MCF 10A (cell line): ENCODE data around the gene SAMSN1. TPM values are rescaled to one million over a fixed set of nuclear protein-coding genes. Genes with fewer than 3 reads are reported as not detected.

ENCODE experiments used
- BruUV-seq: library from RNA; stranded (reverse); fragments of 400-500 nt; replicated peaks from 2 replicates; lab custom pipeline; 2021; lab: Mats Ljungman, UMichigan
- CTCF ChIA-PET: fragments of 300-600 bp; sonication (Branson Sonifier 250); formaldehyde crosslinking; extraction: SDS; loops from one replicate; lab custom pipeline; 2021; ENCODE audit warnings: antibody characterized with exemption, inconsistent platforms; lab: Yijun Ruan, JAX
- POLR2A ChIA-PET: fragments of 300-600, 350-650 bp; sonication (Branson Sonifier 250); formaldehyde crosslinking; extraction: SDS; loops from one replicate; lab custom pipeline; 2020; ENCODE audit warnings: antibody characterized with exemption, inconsistent platforms; lab: Yijun Ruan, JAX
- DNase-seq: peaks from one replicate; pipeline ENCODE4 v3.0.0-alpha.2; 2018; ENCODE audit not compliant: unreplicated experiment
- H3K27ac Mint-ChIP-seq: one replicate; pipeline ENCODE4 v1.8.0; 2022; ENCODE audit warnings: mild to moderate bottlenecking, low read depth, mixed read lengths; ENCODE audit not compliant: unreplicated experiment
- H3K27me3 Mint-ChIP-seq: one replicate; pipeline ENCODE4 v1.8.0; 2022; ENCODE audit warnings: mixed read lengths; ENCODE audit not compliant: insufficient read depth, unreplicated experiment
- H3K36me3 Mint-ChIP-seq: one replicate; pipeline ENCODE4 v1.8.0; 2022; ENCODE audit warnings: mild to moderate bottlenecking, moderate library complexity, mixed read lengths; ENCODE audit not compliant: insufficient read depth, unreplicated experiment
- H3K4me1 Mint-ChIP-seq: one replicate; pipeline ENCODE4 v1.8.0; 2022; ENCODE audit warnings: mixed read lengths; ENCODE audit not compliant: insufficient read depth, unreplicated experiment
- H3K4me3 Mint-ChIP-seq: one replicate; pipeline ENCODE4 v1.8.0; 2022; ENCODE audit warnings: mild to moderate bottlenecking, moderate library complexity, mixed read lengths; ENCODE audit not compliant: unreplicated experiment
- H3K9me3 Mint-ChIP-seq: one replicate; pipeline ENCODE4 v1.8.0; 2022; ENCODE audit warnings: mixed read lengths; ENCODE audit not compliant: unreplicated experiment
- intact Hi-C: fragments of 100-400 bp; cut with micrococcal nuclease; formaldehyde crosslinking; loops from 2 replicates; pipeline ENCODE4 v1.14.1; 2022
- total RNA-seq: library from RNA; stranded (reverse); gene quantifications from 2 replicates; pipeline ENCODE4 v1.2.3, GENCODE V29; 2022
- TF ChIP-seq, protein P1 (sequence below): fragments of 200-600 bp; IDR thresholded peaks from one replicate; pipeline ENCODE4 v1.8.0; 2022; ENCODE audit warnings: antibody characterized with exemption, mild to moderate bottlenecking; ENCODE audit not compliant: unreplicated experiment

SAMSN1 gene
- total RNA-seq, 1 experiment from 2014 or later = 2.3 TPM

DNA sequence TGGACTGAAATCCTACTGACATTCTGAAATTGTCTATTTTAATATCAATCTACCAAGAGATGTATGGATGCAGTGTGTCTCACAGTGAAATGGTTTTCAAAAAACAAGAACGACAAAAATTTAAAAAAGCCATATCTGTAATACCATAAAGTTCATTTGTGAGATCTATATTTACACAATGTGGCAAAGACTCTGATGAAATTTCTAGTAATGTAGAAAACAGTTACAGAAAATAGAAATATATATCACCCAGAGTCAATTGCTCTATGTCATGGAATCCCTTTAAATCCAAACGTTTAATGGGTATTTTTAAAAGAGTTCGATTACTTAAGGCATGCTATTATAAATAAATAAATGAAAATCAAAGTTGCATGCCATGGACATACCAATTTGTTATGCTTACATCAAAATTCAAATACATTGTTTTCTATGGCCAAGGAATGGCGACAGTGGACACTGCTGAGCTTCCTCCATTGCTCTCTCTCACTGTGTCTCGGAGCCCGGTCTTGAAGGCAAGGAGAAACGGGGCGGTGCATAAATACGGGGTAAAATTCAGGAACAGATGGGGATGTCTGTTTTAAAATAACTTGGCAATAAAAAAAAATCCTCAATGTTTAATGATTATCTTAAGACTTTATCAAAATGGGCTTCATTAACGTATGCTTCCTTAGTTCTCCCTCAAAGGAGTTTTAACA, 37.0 kb upstream of the SAMSN1 start:
- no peak overlapping the region for H3K4me3 Mint-ChIP-seq
- POLR2A ChIA-PET = no interaction called here
- CTCF ChIA-PET = interaction anchor here (0.7 kb wide), 1 partner anchor 228 kb away, joined by 3 read pairs; no protein-coding TSS in a partner anchor
- no peaks in the 10 kb centered on the region for H3K9me3 Mint-ChIP-seq
- peaks cover 12% of the 10 kb centered on the region for H3K36me3 Mint-ChIP-seq
- H3K4me1 Mint-ChIP-seq = no peaks in the 10 kb centered on the region
- intact Hi-C loops = no loop called here
- TF ChIP-seq, protein P1, sequence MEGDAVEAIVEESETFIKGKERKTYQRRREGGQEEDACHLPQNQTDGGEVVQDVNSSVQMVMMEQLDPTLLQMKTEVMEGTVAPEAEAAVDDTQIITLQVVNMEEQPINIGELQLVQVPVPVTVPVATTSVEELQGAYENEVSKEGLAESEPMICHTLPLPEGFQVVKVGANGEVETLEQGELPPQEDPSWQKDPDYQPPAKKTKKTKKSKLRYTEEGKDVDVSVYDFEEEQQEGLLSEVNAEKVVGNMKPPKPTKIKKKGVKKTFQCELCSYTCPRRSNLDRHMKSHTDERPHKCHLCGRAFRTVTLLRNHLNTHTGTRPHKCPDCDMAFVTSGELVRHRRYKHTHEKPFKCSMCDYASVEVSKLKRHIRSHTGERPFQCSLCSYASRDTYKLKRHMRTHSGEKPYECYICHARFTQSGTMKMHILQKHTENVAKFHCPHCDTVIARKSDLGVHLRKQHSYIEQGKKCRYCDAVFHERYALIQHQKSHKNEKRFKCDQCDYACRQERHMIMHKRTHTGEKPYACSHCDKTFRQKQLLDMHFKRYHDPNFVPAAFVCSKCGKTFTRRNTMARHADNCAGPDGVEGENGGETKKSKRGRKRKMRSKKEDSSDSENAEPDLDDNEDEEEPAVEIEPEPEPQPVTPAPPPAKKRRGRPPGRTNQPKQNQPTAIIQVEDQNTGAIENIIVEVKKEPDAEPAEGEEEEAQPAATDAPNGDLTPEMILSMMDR = no peak
- no peak overlapping the region for H3K27ac Mint-ChIP-seq
- no peaks in the 10 kb centered on the region for H3K27me3 Mint-ChIP-seq
- no peak for DNase-seq
- BruUV-seq = no TSS peak

- peaks cover 7% of the 10 kb centered on the region for H3K36me3 Mint-ChIP-seq
These were observed 35.9 kb upstream of the SAMSN1 start for GRCh38 chr21:14581902-14582457.

DNA sequence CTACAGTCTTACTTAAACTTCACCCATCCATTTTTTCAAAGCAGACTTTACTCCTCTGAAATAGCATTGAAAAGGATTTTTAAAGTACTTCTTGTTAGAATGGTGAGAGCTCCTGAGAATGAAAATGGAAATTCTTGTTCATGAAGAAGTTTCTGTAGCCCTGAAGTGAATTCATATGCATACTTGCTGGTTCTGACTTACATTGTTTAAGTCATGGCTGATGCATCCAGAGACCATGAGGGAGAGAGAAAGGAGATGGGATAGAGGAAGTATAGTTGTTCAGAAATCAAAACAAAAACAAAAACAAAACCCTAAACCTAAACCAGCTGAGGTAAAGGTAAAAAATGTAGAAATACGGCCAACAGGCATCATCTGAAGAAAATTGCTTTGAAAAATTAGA, 27.1 kb upstream of the SAMSN1 start:
- no TSS peak for BruUV-seq
- Mint-ChIP-seq H3K9me3 (no peaks in the 10 kb centered on the region), H3K36me3 (no peaks in the 10 kb centered on the region), H3K4me3 (no peak overlapping the region), H3K27me3 (no peaks in the 10 kb centered on the region), H3K4me1 (peaks cover 11% of the 10 kb centered on the region), H3K27ac (no peak overlapping the region)
- POLR2A ChIA-PET = no interaction called here
- CTCF ChIA-PET = interaction anchor here (0.6 to 0.7 kb wide), 2 partner anchors 41 to 165 kb away, joined by 3 read pairs; no protein-coding TSS in a partner anchor
- intact Hi-C loops = no loop called here
- no peak for DNase-seq
- TF ChIP-seq, protein P1 = no peak

More at GRCh38 chr21:14581902-14582457, 35.9 kb upstream of the SAMSN1 start:
- intact Hi-C loops = no loop called here
- H3K4me3 Mint-ChIP-seq = no peak overlapping the region
- no TSS peak for BruUV-seq
- ChIA-PET CTCF (no interaction called here), POLR2A (no interaction called here)
- no peaks in the 10 kb centered on the region for H3K4me1 Mint-ChIP-seq
- H3K9me3 Mint-ChIP-seq = no peaks in the 10 kb centered on the region
- DNase-seq = no peak
- TF ChIP-seq, protein P1 = no peak
- no peaks in the 10 kb centered on the region for H3K27me3 Mint-ChIP-seq
- H3K27ac Mint-ChIP-seq = no peak overlapping the region

GRCh38 chr21:14572204-14572780, 26.2 kb upstream of the SAMSN1 start:
- POLR2A ChIA-PET = interaction anchor here (1.6 kb wide), 1 partner anchor 30 kb away, joined by 3 read pairs; no protein-coding TSS in a partner anchor
- CTCF ChIA-PET = interaction anchor here (0.6 kb wide), 2 partner anchors 153 to 216 kb away, joined by 3 read pairs; no protein-coding TSS in a partner anchor
- Mint-ChIP-seq H3K4me1 (peaks cover 14% of the 10 kb centered on the region), H3K9me3 (no peaks in the 10 kb centered on the region), H3K27ac (no peak overlapping the region), H3K27me3 (no peaks in the 10 kb centered on the region), H3K36me3 (peaks cover under 1% of the 10 kb centered on the region), H3K4me3 (no peak overlapping the region)
- no TSS peak for BruUV-seq
- no peak for DNase-seq
- intact Hi-C loops = no loop called here
- TF ChIP-seq, protein P1 = no peak
